Hepatocyte (in vitro differentiated cells): ENCODE measurements around the gene AMOTL1. TPM values are rescaled to one million over a fixed set of nuclear protein-coding genes. Genes with fewer than 3 reads are reported as not detected.

ENCODE experiments used
- DNase-seq: peaks from one replicate; pipeline ENCODE4 v3.0.0-alpha.2; 2016; ENCODE audit warnings: low spot score
- H2AFZ ChIP-seq: fragments of 200-600 bp; sonication (generic); 2 replicates; pipeline ENCODE4 v1.6.0; 2016; ENCODE audit warnings: antibody characterized with exemption, mild to moderate bottlenecking
- H3K27ac ChIP-seq: fragments of 200-600 bp; sonication (generic); 2 replicates; pipeline ENCODE4 v1.5.1; 2016; ENCODE audit warnings: mild to moderate bottlenecking
- H3K27me3 ChIP-seq: fragments of 200-600 bp; sonication (generic); 2 replicates; pipeline ENCODE4 v1.6.1; 2016
- H3K36me3 ChIP-seq: fragments of 200-600 bp; sonication (generic); replicated peaks from 2 replicates; pipeline ENCODE4 v1.5.1; 2016; ENCODE audit warnings: low read depth; ENCODE audit not compliant: insufficient read depth
- H3K4me1 ChIP-seq: fragments of 200-600 bp; sonication (generic); 2 replicates; pipeline ENCODE4 v1.5.1; 2016; ENCODE audit warnings: mild to moderate bottlenecking, moderate library complexity; ENCODE audit not compliant: insufficient read depth
- H3K4me2 ChIP-seq: fragments of 200-600 bp; sonication (generic); 2 replicates; pipeline ENCODE4 v1.6.0; 2016
- H3K4me3 ChIP-seq: fragments of 200-600 bp; sonication (generic); 2 replicates; pipeline ENCODE4 v1.5.1; 2016; ENCODE audit warnings: mild to moderate bottlenecking
- H3K79me2 ChIP-seq: fragments of 200-600 bp; sonication (generic); 2 replicates; pipeline ENCODE4 v1.6.0; 2017; ENCODE audit warnings: mild to moderate bottlenecking
- H3K9me2 ChIP-seq: fragments of 200-600 bp; sonication (generic); replicated peaks from 2 replicates; pipeline ENCODE4 v1.6.0; 2017; ENCODE audit warnings: mild to moderate bottlenecking; ENCODE audit not compliant: insufficient read depth
- H3K9me3 ChIP-seq: fragments of 200-600 bp; sonication (generic); 2 replicates; pipeline ENCODE4 v1.5.1; 2016; ENCODE audit warnings: low read depth, mild to moderate bottlenecking
- H4K20me1 ChIP-seq: fragments of 200-600 bp; sonication (generic); 2 replicates; pipeline ENCODE4 v1.6.0; 2016; ENCODE audit warnings: mild to moderate bottlenecking; ENCODE audit not compliant: insufficient read depth, poor library complexity, severe bottlenecking
- CTCF ChIP-seq: fragments of 200-600 bp; sonication (generic); IDR thresholded peaks from 2 replicates; pipeline ENCODE4 v1.5.1; 2016; ENCODE audit warnings: antibody characterized with exemption, mild to moderate bottlenecking; ENCODE audit not compliant: poor library complexity
- EZH2 ChIP-seq: fragments of 200-600 bp; sonication (generic); IDR thresholded peaks from 2 replicates; pipeline ENCODE4 v1.6.1; 2016; ENCODE audit warnings: antibody characterized with exemption, mild to moderate bottlenecking, borderline replicate concordance
- EZH2phosphoT487 ChIP-seq: fragments of 200-600 bp; sonication (generic); IDR thresholded peaks from one replicate; pipeline ENCODE4 v1.6.1; 2018; ENCODE audit warnings: antibody characterized with exemption, mild to moderate bottlenecking, low read depth, moderate library complexity; ENCODE audit not compliant: unreplicated experiment, severe bottlenecking
- WGBS: methylation state at CpG from one replicate; pipeline ENCODE4 v1.1.6; 2016; ENCODE audit warnings: low lambda C conversion rate; ENCODE audit errors: missing lambda C conversion rate; 5-methylcytosine and 5-hydroxymethylcytosine counted together
- polyA plus RNA-seq: library from polyadenylated mRNA; unstranded; fragments of >200 nt; fragmentation: Nextera tagmentation; extraction: Ambion mirVana; gene quantifications from 2 replicates; pipeline ENCODE4 v1.2.1, GENCODE V29; 2016
- total RNA-seq: library from RNA; depleted of rRNA; stranded (reverse); fragments of >200 nt; gene quantifications from 2 replicates; pipeline ENCODE4 v1.2.3, GENCODE V29; 2014

Gene AMOTL1
- total and polyA plus RNA-seq, 2 experiments from 2014 or later: 23.8 to 57.7 TPM

GRCh38 chr11:94853836-94854235 lies 85.7 kb downstream of the AMOTL1 start:
- Histone ChIP-seq H3K9me3 (no peaks in the 10 kb centered on the region), H3K4me1 (no peaks in the 10 kb centered on the region), H3K27me3 (no peaks in the 10 kb centered on the region), H3K79me2 (peaks cover 4% of the 10 kb centered on the region), H2AFZ (no peak overlapping the region), H4K20me1 (no peaks in the 10 kb centered on the region), H3K27ac (no peak overlapping the region), H3K36me3 (peaks cover 3% of the 10 kb centered on the region), H3K4me3 (no peak overlapping the region), H3K9me2 (no peaks in the 10 kb centered on the region), H3K4me2 (no peak overlapping the region)
- DNase-seq: no peak
- 98% methylated on average over 5 of the region's 5 CpGs for WGBS
- no peak for TF ChIP-seq EZH2
- no peak for TF ChIP-seq EZH2phosphoT487
- TF ChIP-seq CTCF: no peak

- 96% methylated on average over 8 of the region's 8 CpGs for WGBS
Observed at GRCh38 chr11:94854770-94855633, 86.8 kb downstream of the AMOTL1 start.

GRCh38 chr11:94855666-94856065 lies 87.5 kb downstream of the AMOTL1 start:
- no peak overlapping the region for H3K4me2 ChIP-seq
- H3K79me2 ChIP-seq: peaks cover 4% of the 10 kb centered on the region
- no peak overlapping the region for H3K27ac ChIP-seq
- no peaks in the 10 kb centered on the region for H3K9me2 ChIP-seq
- H3K36me3 ChIP-seq: peaks cover 3% of the 10 kb centered on the region
- no peak overlapping the region for H2AFZ ChIP-seq
- no peaks in the 10 kb centered on the region for H3K9me3 ChIP-seq
- no peak overlapping the region for H3K4me3 ChIP-seq
- no peak for TF ChIP-seq EZH2phosphoT487
- TF ChIP-seq CTCF: no peak
- no peak for TF ChIP-seq EZH2
- no peak for DNase-seq
- WGBS: 86% methylated on average over 5 of the region's 5 CpGs
- no peaks in the 10 kb centered on the region for H3K4me1 ChIP-seq
- no peaks in the 10 kb centered on the region for H3K27me3 ChIP-seq
- no peaks in the 10 kb centered on the region for H4K20me1 ChIP-seq

More at GRCh38 chr11:94854770-94855633, 86.8 kb downstream of the AMOTL1 start:
- Histone ChIP-seq H4K20me1 (no peaks in the 10 kb centered on the region), H3K27ac (no peak overlapping the region), H3K36me3 (peaks cover 3% of the 10 kb centered on the region), H3K4me3 (no peak overlapping the region), H2AFZ (no peak overlapping the region), H3K9me2 (no peaks in the 10 kb centered on the region), H3K4me1 (no peaks in the 10 kb centered on the region), H3K27me3 (no peaks in the 10 kb centered on the region), H3K4me2 (no peak overlapping the region), H3K79me2 (peaks cover 4% of the 10 kb centered on the region), H3K9me3 (no peaks in the 10 kb centered on the region)
- no peak for DNase-seq
- no peak for TF ChIP-seq CTCF
- no peak for TF ChIP-seq EZH2phosphoT487
- no peak for TF ChIP-seq EZH2
